ENCODE results near the gene GALNTL6. TPM values are rescaled to one million over a fixed set of nuclear protein-coding genes. Genes with fewer than 3 reads are reported as not detected.
"Not testable (repeated sequence)": the region's sequence is repeated elsewhere in the genome, so short reads cannot be mapped to it uniquely, and the experiment has no call there.

Gene GALNTL6
- total and polyA plus RNA-seq, 2 of the 4 experiments (the other 2 are of a cell fraction): under 0.01 TPM; not detected in 1

GRCh38 chr4:172975651-172976229 is 1162.5 kb downstream of the GALNTL6 start:
- Histone ChIP-seq H2BK15ac (ENCODE audit: low read depth, low read length) (no peak overlapping the region), H3K36me3 (ENCODE audit: control insufficient read depth, insufficient read depth, low read length) (no peaks in the 10 kb centered on the region), H3K9me3 (ENCODE audit: control insufficient read depth, insufficient read depth, low read length) (peaks cover 3% of the 10 kb centered on the region; the same call in 1 of the 2 replicates), H3K4me1 (ENCODE audit: control insufficient read depth, insufficient read depth, low read length) (no peaks in the 10 kb centered on the region), H3K9ac (ENCODE audit: low read depth, low read length) (no peak overlapping the region), H3K9me1 (ENCODE audit: insufficient read depth, low read length) (no peaks in the 10 kb centered on the region), H2BK120ac (ENCODE audit: low read depth, low read length) (no peak overlapping the region), H4K91ac (ENCODE audit: insufficient read depth, low read depth, low read length) (no peak overlapping the region), H4K20me1 (ENCODE audit: insufficient read depth, low read length) (no peaks in the 10 kb centered on the region), H2BK5ac (ENCODE audit: low read depth, low read length, poor library complexity, severe bottlenecking) (no peak overlapping the region), H4K8ac (ENCODE audit: low read depth in 2 of 2, low read length in 2 of 2) (no peak overlapping the region), H2AK5ac (ENCODE audit: low read depth, low read length) (no peak overlapping the region), H3K14ac (replicated peaks; ENCODE audit: low read depth, low read length) (no peak overlapping the region), H3K4me2 (ENCODE audit: low read depth, low read length) (no peak overlapping the region), H3K27me3 (ENCODE audit: control insufficient read depth, insufficient read depth, low read length) (peaks cover 14% of the 10 kb centered on the region), H4K5ac (ENCODE audit: low read depth, low read length) (no peak overlapping the region), H3K4me3 (ENCODE audit: insufficient read depth, low read depth, low read length) (no peak overlapping the region), H2BK20ac (ENCODE audit: low read depth, low read length) (no peak overlapping the region), H3K23ac (ENCODE audit: low read depth, low read length) (no peak overlapping the region), H3K4ac (ENCODE audit: low read depth, low read length) (no peak overlapping the region), H2AFZ (replicated peaks; ENCODE audit: low read length, poor library complexity) (no peak overlapping the region), H3K79me1 (ENCODE audit: low read depth in 1 of 2, low read length in 2 of 2) (no peaks in the 10 kb centered on the region), H3K56ac (ENCODE audit: extremely low read depth, insufficient read depth, low read length) (no peak overlapping the region), H2AK9ac (replicated peaks; ENCODE audit: low read depth, low read length, poor library complexity) (peak overlapping the region; percentile 46), H3K27ac (ENCODE audit: insufficient read depth, low read length) (no peak overlapping the region), H3K18ac (ENCODE audit: low read depth, low read length) (no peak overlapping the region)
- BruUV-seq (replicated peaks): no TSS peak
- DNase-seq (no peak), ATAC-seq (ENCODE audit: low read depth) (no peak)
- ChIA-PET POLR2A (ENCODE audit: unreplicated experiment) (interaction anchor here (0.7 kb wide), 1 partner anchor 21 kb away, joined by 3 read pairs; no protein-coding TSS in a partner anchor), CTCF (interaction anchor here (0.6 kb wide), 1 partner anchor 20 kb away, joined by 6 read pairs; no protein-coding TSS in a partner anchor)
- in situ Hi-C loops (cut with MboI; ENCODE audit: low sequenced_read_pairs): no loop called here
- WGBS, 2 experiments (ENCODE audit: extremely low coverage in 2 of 2, insufficient read length in 1 of 2): 87% methylated on average over 3 of the region's 14 CpGs; no CpG with 5 or more reads in 1 of the 2 experiments
- intact Hi-C loops (cut with micrococcal nuclease): no loop called here
- dilution Hi-C loops (cut with HindIII; ENCODE audit: low sequenced_read_pairs, unreplicated experiment): no loop called here
- no peak for TF ChIP-seq SMC3 (IDR thresholded peaks at IDR 0.05; ENCODE audit: low read depth, low read length)
- no peak for TF ChIP-seq RAD21 (IDR thresholded peaks at IDR 0.05; ENCODE audit: low read length)
- no peak for TF ChIP-seq RFX5 (IDR thresholded peaks at IDR 0.05; ENCODE audit: low read depth, low read length)

DNA sequence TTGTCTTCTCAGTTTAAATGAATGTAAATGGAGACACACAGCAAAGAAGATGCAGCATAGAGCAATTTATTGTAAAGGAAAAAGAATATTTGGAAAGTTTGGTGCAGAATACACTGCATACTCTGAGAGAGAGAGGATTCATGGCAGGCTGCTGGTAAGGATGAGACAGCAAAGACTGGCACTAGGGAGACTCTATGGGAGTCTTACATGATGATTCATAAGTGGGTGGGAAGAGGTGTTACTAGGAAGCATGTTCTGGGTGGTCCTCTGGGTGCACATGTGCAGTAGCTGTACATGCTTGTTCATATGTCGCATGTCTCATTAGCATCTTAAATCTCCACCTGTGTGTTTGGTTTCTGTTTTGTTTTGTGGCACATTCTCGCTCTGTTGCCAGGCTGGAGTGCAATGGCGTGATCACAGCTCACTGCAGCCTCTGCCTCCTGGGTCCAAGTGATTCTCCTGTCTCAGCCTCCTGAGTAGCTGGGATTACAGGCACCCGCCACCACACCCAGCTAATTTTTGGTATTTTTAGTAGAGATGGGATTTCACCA is 1164.4 kb downstream of the GALNTL6 start:
- H4K5ac ChIP-seq (ENCODE audit: low read depth, low read length); H2AK9ac ChIP-seq (replicated peaks; ENCODE audit: low read depth, low read length, poor library complexity); H3K79me1 ChIP-seq (ENCODE audit: low read depth in 1 of 2, low read length in 2 of 2); H2AK5ac ChIP-seq (ENCODE audit: low read depth, low read length); H3K4me3 ChIP-seq (ENCODE audit: insufficient read depth, low read depth, low read length); H2BK15ac ChIP-seq (ENCODE audit: low read depth, low read length); dilution Hi-C loops (cut with HindIII; ENCODE audit: low sequenced_read_pairs, unreplicated experiment); H4K91ac ChIP-seq (ENCODE audit: insufficient read depth, low read depth, low read length); in situ Hi-C loops (cut with MboI; ENCODE audit: low sequenced_read_pairs); ATAC-seq (ENCODE audit: low read depth); H3K27ac ChIP-seq (ENCODE audit: insufficient read depth, low read length); H2BK120ac ChIP-seq (ENCODE audit: low read depth, low read length); H3K36me3 ChIP-seq (ENCODE audit: control insufficient read depth, insufficient read depth, low read length); H4K20me1 ChIP-seq (ENCODE audit: insufficient read depth, low read length); H3K4me1 ChIP-seq (ENCODE audit: control insufficient read depth, insufficient read depth, low read length); CTCF ChIA-PET; POLR2A ChIA-PET (ENCODE audit: unreplicated experiment); H3K4me2 ChIP-seq (ENCODE audit: low read depth, low read length); H4K8ac ChIP-seq (ENCODE audit: low read depth in 2 of 2, low read length in 2 of 2); H3K23ac ChIP-seq (ENCODE audit: low read depth, low read length); H2BK5ac ChIP-seq (ENCODE audit: low read depth, low read length, poor library complexity, severe bottlenecking); H2AFZ ChIP-seq (replicated peaks; ENCODE audit: low read length, poor library complexity); H3K9ac ChIP-seq (ENCODE audit: low read depth, low read length); intact Hi-C loops (cut with micrococcal nuclease); H3K4ac ChIP-seq (ENCODE audit: low read depth, low read length); H3K9me3 ChIP-seq (ENCODE audit: control insufficient read depth, insufficient read depth, low read length); DNase-seq; H3K56ac ChIP-seq (ENCODE audit: extremely low read depth, insufficient read depth, low read length); H3K14ac ChIP-seq (replicated peaks; ENCODE audit: low read depth, low read length); BruUV-seq (replicated peaks); H3K9me1 ChIP-seq (ENCODE audit: insufficient read depth, low read length); H2BK20ac ChIP-seq (ENCODE audit: low read depth, low read length); H3K18ac ChIP-seq (ENCODE audit: low read depth, low read length): not testable (repeated sequence)
- WGBS, 2 experiments (ENCODE audit: extremely low coverage in 2 of 2, insufficient read length in 1 of 2): no CpG with 5 or more reads among the region's 4 CpGs
- H3K27me3 ChIP-seq (ENCODE audit: control insufficient read depth, insufficient read depth, low read length): peaks cover 13% of the 10 kb centered on the region
